Stimulated activated CD4-positive, alpha-beta T cell treated with anti-CD3 and anti-CD28 coated beads, Interleukin-4, amount 100 ng/mL, for 48 hours (primary cell): ENCODE results near the gene CD6.
A peak's percentile ranks its signal among the peaks of the same experiment; 100 is the strongest.

Experiments used
- DNase-seq, 2 donors: peaks; one replicate each; pipeline ENCODE4 v3.0.0-alpha.2; 2020; ENCODE audit warnings: low read depth in 2 of 2

CD6 gene

GRCh38 chr11:60985991-60986915 lies 14.8 kb downstream of the CD6 start:
- DNase-seq, result peak; percentile 80 to 88

GRCh38 chr11:60987577-60988277 lies 16.2 kb downstream of the CD6 start:
- DNase-seq, result peak; percentile 57 to 72

GRCh38 chr11:60988658-60989057 lies 17.2 kb downstream of the CD6 start:
- DNase-seq, result no peak

GRCh38 chr11:60989093-60989650 lies 17.7 kb downstream of the CD6 start:
- DNase-seq, result no peak

GRCh38 chr11:60991457-60991856 lies 20.0 kb downstream of the CD6 start:
- no peak for DNase-seq

GRCh38 chr11:60992842-60993409 lies 21.4 kb downstream of the CD6 start:
- DNase-seq, result no peak

- DNase-seq, result no peak
Observed at GRCh38 chr11:60993615-60994014, 22.1 kb downstream of the CD6 start.

- no peak for DNase-seq
Observed at GRCh38 chr11:60994541-60995080, 23.1 kb downstream of the CD6 start.

- DNase-seq, result no peak
Observed at GRCh38 chr11:60995798-60996197, 24.3 kb downstream of the CD6 start.

- no peak for DNase-seq
Observed at GRCh38 chr11:60996381-60997138, 25.1 kb downstream of the CD6 start.

- DNase-seq, result no peak
Observed at GRCh38 chr11:61000426-61000825, 28.9 kb downstream of the CD6 start.

- no peak for DNase-seq
Observed at GRCh38 chr11:61001931-61002330, 30.5 kb downstream of the CD6 start.

GRCh38 chr11:61002598-61002997 lies 31.1 kb downstream of the CD6 start:
- DNase-seq, result no peak

- no peak for DNase-seq
Observed at GRCh38 chr11:61004180-61004611, 32.7 kb downstream of the CD6 start.

GRCh38 chr11:61004761-61005181 lies 33.3 kb downstream of the CD6 start:
- no peak for DNase-seq

GRCh38 chr11:61007383-61007955 lies 36.0 kb downstream of the CD6 start:
- no peak for DNase-seq

GRCh38 chr11:61007956-61008896 lies 36.7 kb downstream of the CD6 start:
- DNase-seq, result no peak

- DNase-seq, result no peak
Observed at GRCh38 chr11:61008971-61009370, 37.5 kb downstream of the CD6 start.

- DNase-seq, result no peak
Observed at GRCh38 chr11:61009392-61010275, 38.2 kb downstream of the CD6 start.
